ENCODE data around the gene KIFC1. TPM values are rescaled to one million over a fixed set of nuclear protein-coding genes. Genes with fewer than 3 reads are reported as not detected.

Gene KIFC1
- total RNA-seq, 2 donors from 2014 or later: 0.66 TPM; not detected in 1

DNA sequence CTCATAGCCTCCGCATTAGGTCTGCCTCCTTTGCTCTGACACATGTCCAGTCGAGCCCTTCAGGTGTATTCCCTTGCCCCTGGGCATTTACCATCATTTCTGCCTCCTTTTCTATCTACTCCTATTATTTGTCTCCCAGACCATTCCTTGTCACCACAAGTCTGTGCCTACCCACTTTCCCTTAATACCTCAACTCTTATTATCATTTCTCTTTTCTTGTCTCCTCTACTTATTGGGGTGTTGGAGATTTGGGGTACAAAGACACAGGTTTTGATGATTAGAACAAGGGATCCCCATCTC is 29.7 kb downstream of the KIFC1 start:
- ATAC-seq: no peak
- H3K4me1 ChIP-seq: peaks cover 39% of the 10 kb centered on the region
- H3K27me3 ChIP-seq: no peaks in the 10 kb centered on the region
- WGBS, 2 donors: 75 to 78% methylated on average over 2 of the region's 2 CpGs
- no peak overlapping the region for H3K4me3 ChIP-seq
- no peaks in the 10 kb centered on the region for H3K9me3 ChIP-seq
- H3K36me3 ChIP-seq (replicated peaks in 1 of 2; ENCODE audit: insufficient read depth in 1 of 2, low read depth in 2 of 2): no peaks in the 10 kb centered on the region
- no peak overlapping the region for H3K27ac ChIP-seq
- intact Hi-C loops (cut with DNase I): no loop called here
- TF ChIP-seq, protein P1, sequence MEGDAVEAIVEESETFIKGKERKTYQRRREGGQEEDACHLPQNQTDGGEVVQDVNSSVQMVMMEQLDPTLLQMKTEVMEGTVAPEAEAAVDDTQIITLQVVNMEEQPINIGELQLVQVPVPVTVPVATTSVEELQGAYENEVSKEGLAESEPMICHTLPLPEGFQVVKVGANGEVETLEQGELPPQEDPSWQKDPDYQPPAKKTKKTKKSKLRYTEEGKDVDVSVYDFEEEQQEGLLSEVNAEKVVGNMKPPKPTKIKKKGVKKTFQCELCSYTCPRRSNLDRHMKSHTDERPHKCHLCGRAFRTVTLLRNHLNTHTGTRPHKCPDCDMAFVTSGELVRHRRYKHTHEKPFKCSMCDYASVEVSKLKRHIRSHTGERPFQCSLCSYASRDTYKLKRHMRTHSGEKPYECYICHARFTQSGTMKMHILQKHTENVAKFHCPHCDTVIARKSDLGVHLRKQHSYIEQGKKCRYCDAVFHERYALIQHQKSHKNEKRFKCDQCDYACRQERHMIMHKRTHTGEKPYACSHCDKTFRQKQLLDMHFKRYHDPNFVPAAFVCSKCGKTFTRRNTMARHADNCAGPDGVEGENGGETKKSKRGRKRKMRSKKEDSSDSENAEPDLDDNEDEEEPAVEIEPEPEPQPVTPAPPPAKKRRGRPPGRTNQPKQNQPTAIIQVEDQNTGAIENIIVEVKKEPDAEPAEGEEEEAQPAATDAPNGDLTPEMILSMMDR (IDR thresholded peaks at IDR 0.05): no peak
- no peak for TF ChIP-seq POLR2A (IDR thresholded peaks at IDR 0.05)
- DNase-seq: no peak

DNA sequence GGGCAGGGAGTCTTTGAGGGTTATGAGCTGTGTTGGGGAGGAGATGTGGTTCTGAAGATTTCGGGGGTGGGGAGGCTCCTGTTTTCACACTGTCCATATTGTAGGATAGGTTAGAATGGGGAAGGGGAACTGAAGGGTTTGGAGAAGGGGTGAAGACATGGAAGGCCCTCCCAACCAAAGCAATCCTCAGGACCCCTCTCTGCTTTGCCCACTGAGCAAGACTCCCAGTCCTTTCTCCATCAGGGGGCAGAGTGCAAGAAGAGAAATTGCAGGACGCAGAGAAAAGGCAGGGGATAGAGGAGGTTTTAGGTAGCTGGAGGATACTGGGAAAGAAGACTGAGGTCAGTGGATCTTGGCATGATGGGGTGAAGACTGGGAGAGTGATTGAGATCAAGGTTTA is 32.2 kb downstream of the KIFC1 start:
- Histone ChIP-seq H3K36me3 (replicated peaks in 1 of 2; ENCODE audit: insufficient read depth in 1 of 2, low read depth in 2 of 2) (no peaks in the 10 kb centered on the region), H3K27ac (no peak overlapping the region), H3K27me3 (no peaks in the 10 kb centered on the region), H3K9me3 (no peaks in the 10 kb centered on the region), H3K4me1 (peaks cover 33% of the 10 kb centered on the region), H3K4me3 (no peak overlapping the region)
- DNase-seq: no peak
- whole genome bisulfite sequencing, 2 donors: 76 to 87% methylated on average over 2 of the region's 2 CpGs
- intact Hi-C loops (cut with DNase I): no loop called here
- ATAC-seq: no peak
- TF ChIP-seq POLR2A (IDR thresholded peaks at IDR 0.05): no peak
- TF ChIP-seq, protein P1 (IDR thresholded peaks at IDR 0.05): no peak

DNA sequence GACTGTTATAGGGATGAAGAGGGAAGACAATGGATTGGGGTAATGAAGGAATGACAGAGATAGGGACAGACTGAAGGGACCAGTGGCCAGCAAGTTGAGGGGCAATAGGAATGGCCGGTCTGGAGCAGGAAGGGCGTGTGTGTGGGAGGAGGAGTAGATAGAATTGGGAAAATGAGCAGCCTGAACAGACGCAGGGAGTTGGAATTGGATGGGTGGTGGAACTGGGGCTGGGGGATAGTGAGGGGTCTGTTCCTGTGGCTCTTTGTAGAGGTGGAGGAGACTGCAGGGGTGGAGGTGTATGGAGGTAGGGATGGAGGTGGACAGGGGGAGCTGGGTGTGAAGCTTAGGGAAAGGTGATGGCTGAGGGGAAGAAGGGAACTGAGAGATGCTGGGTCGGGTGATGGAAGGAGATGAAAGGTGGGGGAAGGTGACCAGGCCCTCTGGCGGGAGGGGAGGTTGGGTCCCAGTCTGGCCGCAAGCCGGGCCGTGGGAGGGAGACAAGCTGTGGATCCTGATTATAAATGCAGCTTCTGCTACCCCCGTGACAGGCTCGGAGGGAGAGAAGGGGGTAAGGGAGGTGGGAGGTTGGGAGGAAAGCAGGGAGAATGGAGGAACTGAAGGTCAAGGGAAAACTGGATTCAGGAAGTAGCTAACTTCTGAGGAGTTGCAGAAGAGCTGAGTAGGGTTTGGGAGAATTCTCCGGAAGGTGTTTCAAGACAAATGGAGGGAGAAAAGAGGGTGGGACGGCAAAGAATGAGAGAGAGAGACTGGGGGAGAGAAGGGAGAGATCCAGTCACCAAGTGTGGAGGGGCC is 33.4 kb downstream of the KIFC1 start:
- Histone ChIP-seq H3K27ac (peak overlapping the region; percentile 82 to 92 (median 88)), H3K36me3 (replicated peaks in 1 of 2; ENCODE audit: insufficient read depth in 1 of 2, low read depth in 2 of 2) (no peaks in the 10 kb centered on the region), H3K27me3 (no peaks in the 10 kb centered on the region), H3K4me1 (peaks cover 28% of the 10 kb centered on the region), H3K4me3 (peak overlapping the region; percentile 38 to 47), H3K9me3 (no peaks in the 10 kb centered on the region)
- intact Hi-C loops (cut with DNase I): no loop called here
- DNase-seq (no peak), ATAC-seq (peak; percentile 8)
- 13 to 16% methylated on average over 12 of the region's 12 CpGs for WGBS, 2 donors
- TF ChIP-seq POLR2A (IDR thresholded peaks at IDR 0.05): no peak
- TF ChIP-seq, protein P1 (IDR thresholded peaks at IDR 0.05): no peak

DNA sequence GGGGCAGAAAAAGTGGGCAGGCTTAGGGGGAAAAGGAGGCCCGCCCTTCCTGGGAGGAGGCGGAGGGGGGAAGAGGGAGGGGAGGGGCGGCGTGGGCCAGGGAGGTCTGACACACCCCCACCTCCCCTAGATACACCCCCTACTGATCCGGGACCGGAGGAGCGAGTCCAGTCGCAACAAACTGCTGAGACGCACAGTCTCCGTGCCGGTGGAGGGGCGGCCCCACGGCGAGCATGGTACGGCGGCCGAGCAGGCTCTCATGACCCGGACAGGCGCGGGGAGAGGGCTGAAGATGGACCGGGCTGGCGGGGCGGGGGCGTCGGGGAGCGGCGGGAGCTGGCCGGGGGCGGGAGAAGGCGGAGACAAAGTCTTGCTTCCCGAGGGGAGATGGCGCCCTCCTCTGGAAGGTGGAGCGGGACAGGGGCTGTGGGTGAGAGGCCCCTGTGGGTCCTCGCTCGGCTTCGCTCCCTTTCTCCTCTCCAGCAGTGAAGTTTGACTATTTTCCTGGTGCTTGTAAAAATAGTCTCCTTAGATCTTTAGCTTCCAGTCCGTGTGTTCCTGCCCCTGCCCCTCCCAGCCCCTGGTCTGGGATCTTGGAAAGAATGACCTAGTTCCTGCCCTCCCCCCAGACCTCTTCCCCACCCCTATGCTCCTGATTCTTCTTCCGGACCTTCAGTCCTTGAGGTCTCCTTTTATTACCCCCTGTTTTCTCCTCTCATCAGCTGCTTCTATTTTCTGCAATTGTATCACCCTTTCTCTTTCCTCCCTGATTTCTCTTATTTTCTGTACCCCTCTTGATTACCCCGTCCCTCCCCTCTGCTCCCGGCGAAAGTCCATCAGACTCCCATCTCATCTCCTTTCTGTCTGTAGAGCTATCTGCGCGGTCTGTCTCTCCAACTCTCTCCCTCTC is 34.3 kb downstream of the KIFC1 start:
- H3K27me3 ChIP-seq: no peaks in the 10 kb centered on the region
- TF ChIP-seq POLR2A (IDR thresholded peaks at IDR 0.05): peak in 2 of 3 donors; percentile 57 to 71
- TF ChIP-seq, protein P1 (IDR thresholded peaks at IDR 0.05): peak; percentile 36 to 58 (median 54)
- intact Hi-C loops (cut with DNase I): no loop called here
- H3K9me3 ChIP-seq: no peaks in the 10 kb centered on the region
- peak; percentile 76 for ATAC-seq
- peak overlapping the region; percentile 82 to 92 (median 88) for H3K27ac ChIP-seq
- H3K4me1 ChIP-seq: peaks cover 28% of the 10 kb centered on the region
- peak overlapping the region; percentile 38 to 47 for H3K4me3 ChIP-seq
- DNase-seq: peak; percentile 81 to 87 (median 83)
- WGBS, 2 donors: 1% methylated on average over 24 to 33 of the region's 43 CpGs
- H3K36me3 ChIP-seq (replicated peaks in 1 of 2; ENCODE audit: insufficient read depth in 1 of 2, low read depth in 2 of 2): no peaks in the 10 kb centered on the region
